Embryonic facial prominence (tissue), 1 donor: Measurements from ENCODE around the gene LAMB4.
A peak's percentile ranks its signal among the peaks of the same experiment; 100 is the strongest.

Experiments
- DNase-seq: peaks from one replicate; pipeline ENCODE4 v3.0.0-alpha.2; 2016; ENCODE audit errors: extremely low spot score

The LAMB4 gene

GRCh38 chr7:108104324-108104723 lies 25.8 kb downstream of the LAMB4 start:
- no peak for DNase-seq

- DNase-seq = no peak
Observed at GRCh38 chr7:108103558-108104298, 26.4 kb downstream of the LAMB4 start.

DNA sequence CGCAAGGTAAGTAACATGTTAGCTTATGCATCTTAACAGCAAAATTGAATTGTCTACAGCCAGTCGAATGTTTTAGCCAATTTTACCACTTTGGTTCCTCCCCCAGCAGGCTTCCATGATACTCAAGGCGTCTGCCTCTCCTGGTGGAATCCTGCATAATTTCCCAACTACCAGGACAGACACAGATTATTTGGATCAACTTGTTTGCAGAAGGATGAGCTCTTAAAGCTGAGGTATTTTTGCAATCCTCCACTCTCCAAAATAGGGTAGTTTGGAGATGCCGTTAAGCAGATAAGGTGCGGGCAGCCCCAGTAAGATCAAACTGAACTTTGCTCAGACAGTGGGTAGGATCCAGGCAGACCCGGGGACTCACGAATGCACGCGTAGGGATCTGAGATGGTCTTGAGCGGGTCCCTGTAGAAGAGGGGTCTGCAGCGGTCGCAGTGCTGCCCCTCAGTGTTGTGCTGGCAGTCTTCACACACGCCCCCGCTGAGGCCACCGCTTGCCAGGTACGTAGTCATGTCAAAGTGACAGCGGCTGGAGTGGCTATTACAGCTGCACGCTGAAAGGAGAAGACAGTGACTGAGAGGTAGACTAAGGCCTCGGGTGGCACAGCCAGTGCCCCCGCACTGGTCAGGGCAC lies 27.4 kb downstream of the LAMB4 start:
- no peak for DNase-seq

DNA sequence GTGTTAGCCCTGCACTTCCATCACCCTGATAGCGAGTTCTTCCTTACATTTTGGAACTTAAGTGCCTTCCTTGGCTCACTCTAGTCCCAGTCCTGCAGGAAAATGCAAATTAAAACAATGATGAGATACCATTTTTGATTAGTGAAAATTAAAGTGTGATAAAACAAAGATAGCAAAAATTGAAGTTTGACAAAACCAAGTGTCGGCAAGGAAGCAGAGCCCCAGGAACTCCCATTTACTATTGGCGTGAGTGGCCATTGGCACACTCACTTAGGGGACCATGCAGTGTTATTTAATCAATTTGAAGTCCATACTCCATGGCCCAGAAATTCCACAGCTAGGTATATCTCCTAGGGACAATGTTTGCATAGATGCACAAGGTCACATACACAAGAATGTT lies 28.4 kb downstream of the LAMB4 start:
- DNase-seq = no peak

GRCh38 chr7:108099713-108100112 lies 30.4 kb downstream of the LAMB4 start:
- no peak for DNase-seq

DNA sequence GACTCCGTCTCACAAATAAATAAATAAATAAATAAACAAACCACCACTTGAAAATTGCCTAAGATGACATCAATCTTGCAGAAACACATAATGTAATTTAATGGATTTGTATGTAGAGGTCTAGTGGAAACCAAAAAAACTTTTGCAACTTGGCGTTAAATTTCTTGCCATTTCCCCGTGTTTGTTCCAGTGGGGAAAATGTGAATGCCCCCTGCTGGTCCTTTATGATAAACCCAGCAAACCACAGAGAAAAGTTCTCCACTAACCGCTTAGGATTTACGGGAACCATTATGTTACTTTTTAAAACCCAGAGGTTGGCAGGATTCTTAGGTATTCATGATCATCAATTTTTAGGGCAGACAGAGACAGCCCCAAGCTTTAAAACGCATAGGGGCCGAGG lies 32.5 kb downstream of the LAMB4 start:
- no peak for DNase-seq

GRCh38 chr7:108096996-108097395 lies 33.2 kb downstream of the LAMB4 start:
- DNase-seq = no peak

DNA sequence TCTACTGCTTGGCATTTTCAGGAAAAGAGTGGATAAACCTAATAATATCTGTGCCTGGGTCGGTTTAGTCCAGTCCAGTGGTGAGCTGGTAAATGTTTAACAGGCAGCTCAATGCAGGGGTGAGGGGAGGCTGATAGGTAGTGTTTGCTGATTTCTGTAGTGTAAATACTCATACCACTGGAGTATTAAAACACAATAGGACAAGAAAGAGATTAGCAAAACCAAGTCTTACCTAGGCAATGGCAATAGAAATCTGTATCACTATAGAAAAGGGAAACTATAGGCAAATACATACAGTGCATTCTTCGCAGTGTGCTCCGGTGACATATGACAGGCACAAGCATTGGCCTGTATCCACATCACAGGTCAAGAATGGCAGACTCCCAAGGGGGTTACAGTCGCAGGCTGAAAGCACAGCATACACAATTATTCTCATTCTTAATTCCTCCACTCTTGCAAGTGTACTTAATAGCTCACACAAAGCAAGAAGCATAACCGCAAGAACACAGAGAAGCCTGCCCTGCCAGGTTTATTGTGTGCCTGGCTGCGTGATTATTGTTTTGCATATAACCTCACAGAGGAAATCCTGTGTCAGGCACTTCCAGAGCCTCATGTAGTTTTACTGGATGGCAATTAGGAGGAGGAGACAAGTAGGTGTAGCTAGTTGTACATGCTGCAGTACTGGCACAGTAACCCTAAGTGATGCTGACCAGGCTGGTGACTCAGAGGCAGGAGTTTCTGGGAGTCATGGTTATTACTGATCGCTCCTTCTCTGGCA lies 35.0 kb downstream of the LAMB4 start:
- DNase-seq = no peak

GRCh38 chr7:108094346-108094745 lies 35.8 kb downstream of the LAMB4 start:
- DNase-seq = no peak

GRCh38 chr7:108093851-108094331 lies 36.3 kb downstream of the LAMB4 start:
- DNase-seq = no peak

DNA sequence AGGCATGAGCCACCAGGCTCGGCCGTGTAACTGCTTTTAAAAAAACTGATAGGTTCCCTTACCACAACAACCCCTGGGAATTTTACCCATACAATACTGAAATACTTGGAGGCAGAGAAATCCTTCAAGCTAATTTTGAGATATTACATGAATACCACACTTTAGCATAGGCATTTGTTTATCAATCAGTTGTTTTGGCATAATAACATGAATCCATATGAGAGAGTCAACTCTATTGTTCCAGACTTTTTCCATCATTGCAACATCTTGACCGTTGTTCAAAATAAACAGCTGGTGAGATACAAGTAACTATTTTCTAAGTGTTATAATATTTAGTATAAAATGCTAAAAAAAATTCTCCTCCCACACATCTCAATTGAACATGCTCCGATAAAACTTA lies 36.8 kb downstream of the LAMB4 start:
- no peak for DNase-seq

- DNase-seq = no peak
Observed at GRCh38 chr7:108091461-108091831, 38.7 kb downstream of the LAMB4 start.

GRCh38 chr7:108090791-108091460 lies 39.2 kb downstream of the LAMB4 start:
- no peak for DNase-seq

- no peak for DNase-seq
Observed at GRCh38 chr7:108089381-108089780, 40.8 kb downstream of the LAMB4 start.

DNA sequence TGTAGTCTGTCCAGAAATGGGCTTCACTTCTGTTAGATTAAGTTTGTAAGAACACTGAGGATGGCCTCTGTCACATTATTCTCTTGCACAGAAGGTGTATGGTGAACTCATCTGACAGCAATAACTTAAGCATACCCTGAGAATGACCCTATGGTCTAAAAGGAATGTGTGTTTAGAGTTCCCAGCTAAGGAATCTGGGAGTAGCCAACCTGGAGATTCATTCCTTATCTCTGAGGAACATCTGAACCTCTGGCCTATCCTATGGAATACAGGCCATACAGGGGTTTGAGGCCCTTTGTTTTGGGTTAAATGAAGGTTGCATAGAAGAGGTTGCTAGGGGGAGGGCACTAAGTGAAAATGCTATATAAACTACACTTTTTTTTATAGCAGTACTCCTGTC lies 41.4 kb downstream of the LAMB4 start:
- no peak for DNase-seq

- DNase-seq = no peak
Observed at GRCh38 chr7:108087778-108088177, 42.4 kb downstream of the LAMB4 start.

GRCh38 chr7:108086962-108087361 lies 43.2 kb downstream of the LAMB4 start:
- DNase-seq = no peak

DNA sequence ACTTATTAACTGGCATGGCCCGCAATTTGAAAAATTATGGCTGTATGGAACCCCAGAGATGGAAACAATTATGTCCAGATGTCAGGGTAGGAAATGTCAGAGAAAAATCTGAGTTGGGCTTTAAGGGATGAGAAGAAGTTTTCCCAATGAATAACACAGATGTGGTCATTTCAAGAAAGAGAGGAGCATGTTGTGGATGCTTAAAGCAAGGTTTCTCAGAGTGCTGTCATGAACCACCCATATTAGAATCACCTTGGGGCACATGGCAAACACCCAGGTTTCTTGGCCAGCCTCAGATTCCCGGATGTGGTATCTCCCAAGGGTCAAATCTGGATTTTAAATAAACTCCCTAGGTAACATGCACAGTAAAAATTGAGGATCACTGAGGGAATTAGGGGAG lies 43.6 kb downstream of the LAMB4 start:
- no peak for DNase-seq

DNA sequence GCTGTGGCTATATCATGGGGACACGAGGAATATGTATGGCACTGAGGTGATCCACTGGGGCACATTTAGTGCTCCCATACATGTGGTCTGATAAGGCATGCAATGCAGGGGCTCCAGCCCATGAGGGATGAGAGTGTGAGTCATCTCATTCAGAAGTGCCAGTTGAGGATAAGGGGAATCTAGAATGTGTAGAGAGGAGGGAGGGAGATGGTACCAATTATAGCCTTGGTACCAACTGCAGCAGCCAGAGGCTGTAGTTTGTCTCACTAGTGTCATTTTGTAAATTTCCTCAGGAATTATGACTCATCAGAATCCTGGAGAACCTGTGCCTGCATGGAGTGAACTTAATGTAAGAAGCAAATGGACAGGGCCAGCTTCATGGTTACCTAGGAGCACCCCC lies 46.2 kb downstream of the LAMB4 start:
- DNase-seq = no peak

- DNase-seq = peak; percentile 40
Observed at GRCh38 chr7:108079648-108080591, 50.2 kb downstream of the LAMB4 start.

DNA sequence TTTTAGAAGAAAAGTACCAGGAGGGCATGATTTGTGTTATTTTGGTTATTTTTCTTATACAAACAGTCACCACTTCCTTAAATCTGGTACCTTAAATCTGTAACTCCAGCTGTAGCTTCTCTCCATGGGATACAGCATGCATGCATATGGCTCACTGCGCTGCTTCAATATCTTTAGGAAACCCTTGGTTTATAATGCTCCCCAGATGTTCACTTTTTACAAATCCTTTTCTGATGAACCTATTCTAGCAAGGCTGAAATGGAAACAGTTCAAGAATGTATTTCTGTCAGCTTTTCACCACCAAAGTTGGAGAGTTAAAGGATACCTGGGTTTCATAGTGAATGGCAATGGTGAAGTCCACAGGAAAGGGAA lies 50.9 kb downstream of the LAMB4 start:
- peak; percentile 55 for DNase-seq
